ENCODE results near the gene ADAMTS9.

- TF ChIP-seq CTCF (IDR thresholded peaks at IDR 0.05) (no peak), EZH2 (IDR thresholded peaks at IDR 0.05; ENCODE audit: borderline replicate concordance, insufficient read depth, low read depth, low read length, poor library complexity, severe bottlenecking) (no peak)
These were observed 148.2 kb downstream of the ADAMTS9 start for GRCh38 chr3:64539451-64540196.

Data from B cell (primary cell).